RWPE2 (cell line): Measurements from ENCODE around the gene TM4SF5.

ENCODE experiments used
- ATAC-seq: fragments of 200-7000 bp; cut with Tn5 transposase; 3 replicates; pipeline ENCODE4 v1.9.1; 2021; ENCODE audit warnings: low read depth
- DNase-seq: peaks from one replicate; pipeline ENCODE4 v3.0.0-alpha.2; 2020; ENCODE audit warnings: low spot score
- H3K27ac ChIP-seq: fragments of 450-650 bp; 2 replicates; pipeline ENCODE4 v1.5.1; 2017; ENCODE audit warnings: mild to moderate bottlenecking; ENCODE audit not compliant: poor library complexity, severe bottlenecking
- H3K27me3 ChIP-seq: fragments of 250-450 bp; sonication (Bioruptor Pico); 2 replicates; pipeline ENCODE4 v1.5.1; 2021; ENCODE audit warnings: mild to moderate bottlenecking, moderate library complexity; ENCODE audit not compliant: insufficient read depth, poor library complexity, severe bottlenecking
- H3K36me3 ChIP-seq: fragments of 250-450 bp; sonication (Bioruptor Pico); 2 replicates; pipeline ENCODE4 v1.5.1; 2020; ENCODE audit warnings: low read depth, mild to moderate bottlenecking, moderate library complexity
- H3K4me1 ChIP-seq: fragments of 250-450 bp; sonication (Bioruptor Pico); 2 replicates; pipeline ENCODE4 v1.5.1; 2021; ENCODE audit warnings: mild to moderate bottlenecking, moderate library complexity; ENCODE audit not compliant: insufficient read depth, poor library complexity, severe bottlenecking
- H3K4me3 ChIP-seq: fragments of 250-450 bp; sonication (Bioruptor Pico); 2 replicates; pipeline ENCODE4 v1.5.1; 2021; ENCODE audit warnings: mild to moderate bottlenecking, moderate library complexity; ENCODE audit not compliant: severe bottlenecking
- H3K9me3 ChIP-seq: fragments of 250-450 bp; sonication (Bioruptor Pico); 2 replicates; pipeline ENCODE4 v1.5.1; 2021; ENCODE audit warnings: mild to moderate bottlenecking, moderate library complexity; ENCODE audit not compliant: severe bottlenecking
- TF ChIP-seq, protein P1 (sequence below): fragments of 450-650 bp; IDR thresholded peaks from one replicate; pipeline ENCODE4 v1.5.1; 2017; ENCODE audit warnings: mild to moderate bottlenecking, moderate library complexity; ENCODE audit not compliant: poor library complexity, severe bottlenecking

The TM4SF5 gene, protein sequence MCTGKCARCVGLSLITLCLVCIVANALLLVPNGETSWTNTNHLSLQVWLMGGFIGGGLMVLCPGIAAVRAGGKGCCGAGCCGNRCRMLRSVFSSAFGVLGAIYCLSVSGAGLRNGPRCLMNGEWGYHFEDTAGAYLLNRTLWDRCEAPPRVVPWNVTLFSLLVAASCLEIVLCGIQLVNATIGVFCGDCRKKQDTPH

DNA sequence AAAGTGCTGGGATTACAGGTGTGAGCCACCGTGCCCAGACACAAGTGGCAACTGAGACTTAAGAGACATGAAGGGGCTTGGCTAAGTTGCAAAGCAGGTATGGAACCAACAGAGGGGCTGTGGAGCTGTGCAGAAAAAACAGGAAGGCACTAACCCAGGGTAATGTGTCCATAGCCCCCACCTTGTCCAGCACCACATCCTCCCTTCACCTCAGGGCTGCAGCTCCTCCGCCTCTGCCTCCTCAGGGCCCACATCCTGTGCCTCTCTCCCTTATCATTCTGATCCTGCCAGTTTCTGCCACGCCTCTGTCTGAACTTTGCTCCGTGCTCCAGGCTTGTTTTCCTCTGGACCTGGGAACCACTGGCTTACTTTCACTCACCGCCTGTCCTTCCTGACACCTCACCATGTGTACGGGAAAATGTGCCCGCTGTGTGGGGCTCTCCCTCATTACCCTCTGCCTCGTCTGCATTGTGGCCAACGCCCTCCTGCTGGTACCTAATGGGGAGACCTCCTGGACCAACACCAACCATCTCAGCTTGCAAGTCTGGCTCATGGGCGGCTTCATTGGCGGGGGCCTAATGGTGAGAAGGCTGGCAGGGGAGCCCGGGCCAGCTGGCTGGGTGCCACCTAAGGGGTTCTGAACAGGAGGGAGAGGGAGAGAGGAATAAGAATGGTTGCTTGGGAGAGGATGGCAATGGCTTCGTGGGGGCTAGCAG is at the start of gene TM4SF5:
Gene TM4SF5, plus strand, starts transcription at position 368 of the 716 bp plus-strand sequence. Its CDS starts 37 bp downstream, at position 405.
- ATAC-seq (peak; percentile 25; the same call in 1 of the 3 replicates), DNase-seq (no peak)
- TF ChIP-seq, protein P1, sequence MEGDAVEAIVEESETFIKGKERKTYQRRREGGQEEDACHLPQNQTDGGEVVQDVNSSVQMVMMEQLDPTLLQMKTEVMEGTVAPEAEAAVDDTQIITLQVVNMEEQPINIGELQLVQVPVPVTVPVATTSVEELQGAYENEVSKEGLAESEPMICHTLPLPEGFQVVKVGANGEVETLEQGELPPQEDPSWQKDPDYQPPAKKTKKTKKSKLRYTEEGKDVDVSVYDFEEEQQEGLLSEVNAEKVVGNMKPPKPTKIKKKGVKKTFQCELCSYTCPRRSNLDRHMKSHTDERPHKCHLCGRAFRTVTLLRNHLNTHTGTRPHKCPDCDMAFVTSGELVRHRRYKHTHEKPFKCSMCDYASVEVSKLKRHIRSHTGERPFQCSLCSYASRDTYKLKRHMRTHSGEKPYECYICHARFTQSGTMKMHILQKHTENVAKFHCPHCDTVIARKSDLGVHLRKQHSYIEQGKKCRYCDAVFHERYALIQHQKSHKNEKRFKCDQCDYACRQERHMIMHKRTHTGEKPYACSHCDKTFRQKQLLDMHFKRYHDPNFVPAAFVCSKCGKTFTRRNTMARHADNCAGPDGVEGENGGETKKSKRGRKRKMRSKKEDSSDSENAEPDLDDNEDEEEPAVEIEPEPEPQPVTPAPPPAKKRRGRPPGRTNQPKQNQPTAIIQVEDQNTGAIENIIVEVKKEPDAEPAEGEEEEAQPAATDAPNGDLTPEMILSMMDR, result no peak
- Histone ChIP-seq H3K9me3 (no peaks in the 10 kb centered on the region), H3K36me3 (no peaks in the 10 kb centered on the region), H3K27me3 (no peaks in the 10 kb centered on the region), H3K4me3 (no peak within 1 kb of the TSS), H3K27ac (no peak within 1 kb of the TSS), H3K4me1 (no peaks in the 10 kb centered on the region)

DNA sequence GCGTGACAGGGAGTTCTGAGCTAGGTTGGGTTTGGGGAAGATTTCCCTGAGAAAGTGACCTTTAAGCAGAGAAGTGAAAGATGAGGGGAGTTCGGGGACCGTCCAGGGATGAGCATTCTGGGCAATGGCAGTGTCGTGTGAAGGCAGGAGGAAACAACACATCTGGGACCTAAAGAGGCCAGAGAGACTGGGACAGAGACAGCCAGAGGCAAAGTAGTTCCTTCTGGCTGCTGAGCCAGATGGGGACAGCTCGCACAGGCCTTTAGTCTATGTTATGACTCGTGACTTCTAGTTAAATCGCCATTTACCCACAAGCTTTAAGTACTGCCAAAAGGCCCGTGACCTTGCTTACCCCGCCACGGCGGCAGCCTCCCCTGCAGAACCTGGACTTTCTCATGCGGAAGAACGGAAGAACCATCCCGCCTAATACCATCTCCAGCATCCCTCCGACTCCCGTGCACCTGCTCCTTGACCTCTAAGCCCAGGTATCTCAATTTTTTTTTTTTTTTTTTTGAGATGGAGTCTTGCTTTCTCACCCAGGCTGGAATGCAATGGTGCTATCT is 48.9 kb upstream of the TM4SF5 start:
- TF ChIP-seq, protein P1, result no peak
- no peak overlapping the region for H3K27ac ChIP-seq
- H3K4me1 ChIP-seq, result peaks cover 8% of the 10 kb centered on the region
- no peak overlapping the region for H3K4me3 ChIP-seq
- H3K27me3 ChIP-seq, result no peaks in the 10 kb centered on the region
- DNase-seq (no peak), ATAC-seq (no peak)
- 0 out of 2 replicates have a peak, but pooled peaks cover 4% of the 10 kb centered on the region for H3K36me3 ChIP-seq
- no peaks in the 10 kb centered on the region for H3K9me3 ChIP-seq

DNA sequence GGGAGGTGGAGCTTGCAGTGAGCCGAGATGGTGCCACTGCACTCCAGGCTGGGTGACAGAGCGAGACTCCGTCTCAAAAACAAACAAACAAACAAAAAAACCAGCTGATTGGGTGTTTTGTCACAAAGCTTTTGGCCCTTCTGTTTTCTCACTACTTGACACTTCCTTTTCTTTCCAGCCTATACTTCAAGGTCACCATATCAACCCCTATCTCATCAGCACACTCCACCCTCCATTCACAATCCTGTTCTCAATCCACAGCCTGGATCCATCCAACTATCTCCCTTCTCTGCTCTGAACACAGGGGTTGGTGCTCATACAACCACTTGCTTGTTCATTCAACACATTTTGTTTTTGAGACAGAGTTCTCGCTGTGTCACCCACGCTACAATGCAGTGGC is 47.0 kb upstream of the TM4SF5 start:
- ATAC-seq, result no peak
- Histone ChIP-seq H3K4me1 (peaks cover 8% of the 10 kb centered on the region), H3K36me3 (no peaks in the 10 kb centered on the region), H3K4me3 (no peak overlapping the region), H3K27me3 (no peaks in the 10 kb centered on the region), H3K27ac (no peak overlapping the region), H3K9me3 (no peaks in the 10 kb centered on the region)
- no peak for DNase-seq
- TF ChIP-seq, protein P1, result no peak

DNA sequence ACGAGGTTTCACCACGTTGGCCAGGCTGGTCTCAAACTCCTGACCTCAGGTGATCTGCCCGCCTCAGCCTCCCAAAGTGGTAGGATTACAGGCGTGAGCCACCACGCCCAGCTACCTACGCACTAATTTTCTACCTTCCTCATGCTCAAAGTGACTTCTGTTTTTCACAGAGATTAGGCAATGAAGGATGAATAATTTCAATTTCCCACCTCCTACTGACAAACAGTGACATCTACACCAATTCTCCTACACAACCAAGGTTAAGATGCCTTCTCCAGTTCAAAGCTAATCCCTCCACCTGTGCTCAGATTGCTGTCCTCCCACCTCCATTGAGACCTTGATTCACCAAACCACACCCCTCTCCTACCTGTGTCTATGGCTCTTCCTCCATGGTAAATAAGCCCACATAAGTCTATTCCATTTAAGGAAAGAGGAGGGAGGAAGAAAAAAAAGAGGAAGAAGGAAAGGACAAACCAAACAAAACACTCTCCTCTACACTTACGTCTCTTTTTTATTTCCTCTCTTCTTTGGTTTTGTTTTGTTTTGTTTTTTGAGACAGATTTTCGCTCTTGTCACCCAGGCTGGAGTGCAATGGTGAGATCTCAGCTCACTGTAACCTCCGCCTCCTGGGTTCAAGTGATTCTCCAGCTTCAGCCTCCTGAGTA is 45.9 kb upstream of the TM4SF5 start:
- no peaks in the 10 kb centered on the region for H3K9me3 ChIP-seq
- ATAC-seq, result no peak
- no peaks in the 10 kb centered on the region for H3K36me3 ChIP-seq
- H3K4me1 ChIP-seq, result peaks cover 8% of the 10 kb centered on the region
- H3K27ac ChIP-seq, result no peak overlapping the region
- TF ChIP-seq, protein P1, result no peak
- DNase-seq, result no peak
- H3K27me3 ChIP-seq, result no peaks in the 10 kb centered on the region
- H3K4me3 ChIP-seq, result no peak overlapping the region
